Natural killer cell (primary cell): ENCODE measurements around the gene KLHL15. TPM values are rescaled to one million over a fixed set of nuclear protein-coding genes. Genes with fewer than 3 reads are reported as not detected.

Experiments
- ATAC-seq, 3 donors: fragments of 150-1000 bp in 2 of 3; fragments of 200-7000 bp in 1 of 3; cut with Tn5 transposase; 1 replicate in 1 of 3; 2 replicates in 2 of 3; pipeline ENCODE4 v1.10.0; 2021; ENCODE audit warnings: mild to moderate bottlenecking in 2 of 3, moderate library complexity in 2 of 3
- DNase-seq, 2 donors: peaks; one replicate each; pipeline versions ENCODE4 v3.0.0 to v3.0.0-alpha.2; 2013 to 2021; ENCODE audit warnings: mixed read lengths in 1 of 2
- H3K27ac ChIP-seq: one replicate; pipeline ENCODE4 v1.5.1; 2013; ENCODE audit warnings: mild to moderate bottlenecking, low read length
- H3K27me3 ChIP-seq: one replicate; pipeline ENCODE4 v1.6.1; 2013; ENCODE audit warnings: low read length; ENCODE audit not compliant: control insufficient read depth, insufficient read depth
- H3K36me3 ChIP-seq: one replicate; pipeline ENCODE4 v1.6.1; 2013; ENCODE audit warnings: low read length; ENCODE audit not compliant: control insufficient read depth, insufficient read depth
- H3K4me1 ChIP-seq: one replicate; pipeline ENCODE4 v1.6.1; 2013; ENCODE audit warnings: low read length; ENCODE audit not compliant: control insufficient read depth, insufficient read depth
- H3K4me3 ChIP-seq: one replicate; pipeline ENCODE4 v1.5.1; 2013; ENCODE audit warnings: low read length
- H3K9me3 ChIP-seq: one replicate; pipeline ENCODE4 v1.6.1; 2013; ENCODE audit warnings: low read length; ENCODE audit not compliant: control insufficient read depth, insufficient read depth
- H3K27ac Mint-ChIP-seq, 2 donors: one replicate each; pipeline ENCODE4 v1.8.0; 2022; ENCODE audit warnings: mild to moderate bottlenecking in 2 of 2, mixed read lengths in 2 of 2, moderate library complexity in 1 of 2
- H3K27me3 Mint-ChIP-seq, 2 donors: one replicate each; pipeline ENCODE4 v1.8.0; 2022; ENCODE audit warnings: low read depth in 2 of 2, mixed read lengths in 2 of 2
- H3K36me3 Mint-ChIP-seq: one replicate; pipeline ENCODE4 v1.8.0; 2022; ENCODE audit warnings: mixed read lengths
- H3K4me1 Mint-ChIP-seq, 2 donors: one replicate each; pipeline ENCODE4 v1.8.0; 2022; ENCODE audit warnings: mixed read lengths in 2 of 2
- H3K4me3 Mint-ChIP-seq: one replicate; pipeline ENCODE4 v1.8.0; 2022; ENCODE audit warnings: mild to moderate bottlenecking, moderate library complexity, mixed read lengths
- H3K9me3 Mint-ChIP-seq, 2 donors: one replicate each; pipeline ENCODE4 v1.8.0; 2022; ENCODE audit warnings: mixed read lengths in 2 of 2
- CTCF ChIP-seq: fragments of 200-600 bp; IDR thresholded peaks from one replicate; pipeline ENCODE4 v1.8.0; 2022; ENCODE audit warnings: antibody characterized with exemption
- WGBS: methylation state at CpG from one replicate; pipeline ENCODE4 v1.1.7; 2013; ENCODE audit warnings: missing lambda C conversion rate; ENCODE audit not compliant: insufficient coverage; 5-methylcytosine and 5-hydroxymethylcytosine counted together
- intact Hi-C: fragments of 100-400 bp; cut with micrococcal nuclease; formaldehyde crosslinking; loops from one replicate; pipeline ENCODE4 v1.14.2; 2022
- total RNA-seq, 4 donors: library from RNA; stranded (reverse); fragments of 120-200 nt in 1 of 4; gene quantifications; one replicate each; pipeline versions ENCODE4 v1.2.3 to v1.2.4, GENCODE V29; 2013 to 2022

KLHL15 gene
- total RNA-seq, 3 donors from 2014 or later (not counting 1 experiment from before 2014, with no cell fraction given), result 17.5 to 29.2 (median 18.6) TPM

- Histone ChIP-seq H3K4me3 (peak overlapping the region; percentile 69), H3K4me1 (peaks cover 6% of the 10 kb centered on the region), H3K9me3 (no peaks in the 10 kb centered on the region), H3K27me3 (no peaks in the 10 kb centered on the region), H3K27ac (peak overlapping the region; percentile 50), H3K36me3 (no peaks in the 10 kb centered on the region)
- Mint-ChIP-seq H3K27ac (peak overlapping the region; percentile 83 to 87), H3K4me1 (peaks cover 29 to 34% of the 10 kb centered on the region in 2 donors), H3K4me3 (peak overlapping the region; percentile 93), H3K36me3 (no peaks in the 10 kb centered on the region), H3K9me3 (no peaks in the 10 kb centered on the region), H3K27me3 (no peaks in the 10 kb centered on the region)
- DNase-seq, result peak in 1 of 2 donors; percentile 17
- TF ChIP-seq CTCF, result no peak
- intact Hi-C loops, result loop anchor here (1.0 to 2.0 kb wide), 2 partner anchors 31 to 116 kb away; partner anchors contain the start of genes CXorf58 and EIF2S3
- ATAC-seq, result no peak
- 0% methylated on average over 13 of the region's 19 CpGs for WGBS
Measured at GRCh38 chrX:24023972-24024669, 2.9 kb downstream of the KLHL15 start.

- Mint-ChIP-seq H3K27ac (peak overlapping the region; percentile 83 to 87), H3K4me1 (peaks cover 29 to 34% of the 10 kb centered on the region in 2 donors), H3K36me3 (no peaks in the 10 kb centered on the region), H3K4me3 (peak overlapping the region; percentile 93), H3K9me3 (no peaks in the 10 kb centered on the region), H3K27me3 (no peaks in the 10 kb centered on the region)
- Histone ChIP-seq H3K9me3 (no peaks in the 10 kb centered on the region), H3K27me3 (no peaks in the 10 kb centered on the region), H3K27ac (no peak overlapping the region), H3K36me3 (no peaks in the 10 kb centered on the region), H3K4me1 (peaks cover 10% of the 10 kb centered on the region), H3K4me3 (peak overlapping the region; percentile 69)
- no peak for TF ChIP-seq CTCF
- WGBS, result no CpG with 5 or more reads among the region's 1 CpG
- ATAC-seq, result no peak
- intact Hi-C loops, result loop anchor here (1.0 kb wide), 1 partner anchor 115 kb away; the partner anchor contains the start of gene CXorf58
- DNase-seq, result no peak
Measured at GRCh38 chrX:24023544-24023943, 3.4 kb downstream of the KLHL15 start.

GRCh38 chrX:24020306-24020876 lies 6.6 kb downstream of the KLHL15 start:
- Histone ChIP-seq H3K4me3 (no peak overlapping the region), H3K9me3 (no peaks in the 10 kb centered on the region), H3K27me3 (no peaks in the 10 kb centered on the region), H3K27ac (no peak overlapping the region), H3K36me3 (no peaks in the 10 kb centered on the region), H3K4me1 (peaks cover 10% of the 10 kb centered on the region)
- ATAC-seq (no peak), DNase-seq (no peak)
- Mint-ChIP-seq H3K9me3 (no peaks in the 10 kb centered on the region), H3K27ac (peak overlapping the region; percentile 56 to 59), H3K4me3 (no peak overlapping the region), H3K4me1 (peaks cover 21 to 34% of the 10 kb centered on the region in 2 donors), H3K36me3 (no peaks in the 10 kb centered on the region), H3K27me3 (no peaks in the 10 kb centered on the region)
- no peak for TF ChIP-seq CTCF
- WGBS, result no CpG with 5 or more reads among the region's 3 CpGs
- intact Hi-C loops, result no loop called here
